ENCODE results near the gene GSG1L2.
A peak's percentile ranks its signal among the peaks of the same experiment; 100 is the strongest.
"Not testable (repeated sequence)": the region's sequence is repeated elsewhere in the genome, so short reads cannot be mapped to it uniquely, and the experiment has no call there.

Gene GSG1L2

DNA sequence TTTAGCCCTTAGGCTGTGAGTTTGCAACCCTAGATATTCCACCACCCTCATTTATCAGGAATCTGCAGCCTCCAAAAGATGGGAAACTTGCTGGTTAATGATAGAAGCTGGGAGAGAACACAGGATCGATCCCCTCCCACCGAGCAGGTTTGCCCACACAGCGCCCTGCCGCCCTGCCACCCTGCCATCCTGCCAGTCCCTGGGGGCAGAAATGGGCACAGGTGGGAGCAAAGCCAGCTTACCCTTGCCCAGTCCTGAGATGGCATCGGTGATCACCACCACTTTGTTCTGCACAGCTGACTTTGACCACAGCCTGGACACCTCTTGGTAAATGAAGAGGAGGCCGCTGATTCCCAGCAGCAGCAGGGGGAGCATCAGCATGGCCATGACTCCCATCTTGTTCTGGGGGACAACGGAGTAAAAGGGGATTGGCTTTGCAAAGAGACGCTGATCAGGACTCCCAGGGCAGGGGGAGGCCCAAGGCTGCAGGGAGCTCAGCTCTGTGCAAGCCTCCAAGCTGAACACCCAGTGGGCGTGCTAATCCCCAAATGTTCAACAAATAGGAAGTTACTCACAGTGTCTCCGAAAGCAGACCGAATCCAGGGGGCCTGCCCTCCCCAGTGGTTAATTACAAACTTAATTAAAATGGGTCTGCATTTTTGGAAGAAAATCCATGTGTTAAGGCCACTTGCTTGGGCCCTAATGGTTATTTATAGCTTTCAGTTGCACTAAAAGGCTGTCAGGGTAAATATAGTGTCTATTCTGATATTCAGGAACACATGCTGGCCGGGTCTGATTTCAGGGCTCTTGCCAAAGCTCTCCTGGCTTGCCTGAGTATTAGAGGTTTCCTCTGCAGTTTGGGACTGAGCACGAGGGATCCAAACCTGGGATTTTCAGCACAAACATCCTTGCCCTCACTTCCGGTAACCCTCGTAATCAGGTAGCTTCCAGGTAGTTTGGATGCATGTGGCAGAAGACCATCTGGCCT lies 30.7 kb downstream of the GSG1L2 start, which contains the start of gene DHRS7C:
DHRS7C (minus strand) TSS at position 704 of the 988 bp plus-strand sequence; CDS start at position 396, 308 bp downstream.
- peak in 2 of 56 donors; percentile 11 to 14 for DNase-seq

DNA sequence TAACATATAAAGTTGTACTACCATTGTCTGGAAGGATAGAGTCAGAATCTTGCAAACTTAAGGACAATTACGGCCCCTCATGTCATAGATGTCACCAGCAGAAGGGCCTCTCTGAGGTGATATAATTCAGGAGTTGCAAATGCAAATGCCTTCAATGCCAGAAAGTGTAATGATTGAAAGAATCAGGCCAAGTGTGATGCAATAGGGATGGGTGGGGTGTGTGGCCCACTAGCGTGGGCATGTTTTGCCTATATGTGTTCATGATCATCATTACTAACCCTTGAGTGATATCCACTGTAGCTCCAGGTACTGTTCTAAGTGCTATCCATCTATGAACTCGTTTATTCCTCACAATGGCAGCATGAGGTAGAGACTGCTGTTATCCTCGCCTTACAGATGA lies 31.6 kb downstream of the GSG1L2 start:
- DNase-seq, result no peak

DNA sequence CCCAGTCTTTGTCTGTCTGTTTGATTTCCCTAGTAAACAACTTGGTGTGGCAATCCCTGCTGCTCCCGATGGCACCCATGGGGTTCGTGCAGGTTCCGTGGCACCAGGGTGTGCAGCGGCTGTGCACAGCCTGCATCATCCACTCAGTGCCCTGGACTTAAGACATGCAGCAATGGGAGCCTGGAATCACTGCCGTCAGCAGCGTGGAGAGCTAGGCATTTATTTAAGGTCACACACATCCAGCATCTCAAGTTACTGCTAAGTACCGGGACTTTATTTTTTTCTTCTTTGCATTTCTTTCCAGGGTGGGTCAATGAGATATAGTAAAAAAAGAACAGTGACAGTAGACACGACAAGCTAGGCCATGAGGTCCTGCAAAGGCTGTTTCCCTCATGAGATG lies 33.3 kb downstream of the GSG1L2 start:
- no peak for DNase-seq

DNA sequence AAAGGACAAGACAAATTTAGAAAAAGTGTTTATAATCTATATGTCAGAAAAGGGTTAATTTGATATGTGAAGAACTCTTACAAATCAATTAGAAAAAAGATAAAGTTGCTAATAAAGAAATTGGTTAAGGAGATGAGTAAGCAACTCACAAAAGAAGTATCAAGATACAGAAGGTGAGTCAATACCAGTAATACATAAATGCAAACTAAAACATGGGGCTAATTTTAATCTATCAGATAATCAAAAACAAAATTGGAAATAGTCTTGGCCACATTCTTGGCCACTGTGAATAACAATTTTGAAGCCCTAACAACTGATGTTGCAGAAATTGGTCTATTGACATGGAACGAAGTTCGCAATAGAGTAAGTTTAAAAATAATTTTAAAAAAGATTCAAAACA lies 37.3 kb downstream of the GSG1L2 start:
- no peak for DNase-seq

DNA sequence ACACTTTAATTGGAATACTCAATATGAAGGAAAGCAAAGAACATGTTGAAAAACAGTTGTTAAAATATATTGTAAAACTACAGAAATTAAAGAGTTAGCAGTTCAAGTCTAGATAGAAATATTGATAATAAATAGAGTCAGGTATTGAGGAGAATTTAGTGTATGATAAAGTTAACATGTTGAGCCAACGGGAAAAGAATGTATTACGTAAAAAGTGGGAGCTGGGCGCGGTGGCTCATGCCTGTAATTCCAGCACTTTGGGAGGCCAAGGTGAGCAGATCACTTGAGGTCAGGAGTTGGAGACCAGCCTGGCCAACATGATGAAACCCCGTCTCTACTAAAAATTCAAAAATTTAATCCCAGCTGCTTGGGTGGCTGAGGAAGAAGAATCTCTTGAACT lies 38.4 kb downstream of the GSG1L2 start:
- DNase-seq, result not testable (repeated sequence)

DNA sequence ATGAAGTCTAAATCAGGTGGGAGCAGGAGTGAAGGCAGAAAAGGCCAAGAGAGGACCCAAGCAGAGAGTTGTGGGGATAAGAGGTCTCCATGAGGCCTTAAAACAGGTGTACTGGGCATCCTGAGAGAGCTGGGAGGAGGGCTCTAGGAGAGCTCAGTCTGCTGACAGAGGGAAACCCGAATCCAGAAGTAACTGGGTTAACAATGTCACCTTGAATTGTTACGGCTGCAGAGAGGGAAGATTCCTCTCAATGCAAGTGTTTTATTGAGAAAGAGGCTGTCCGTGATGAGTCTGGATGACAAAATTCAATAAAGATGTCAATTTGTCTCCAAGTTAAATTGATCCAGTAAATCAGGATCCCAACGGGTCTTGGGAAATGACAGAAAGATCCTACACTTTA lies 38.8 kb downstream of the GSG1L2 start:
- DNase-seq, result no peak

DNA sequence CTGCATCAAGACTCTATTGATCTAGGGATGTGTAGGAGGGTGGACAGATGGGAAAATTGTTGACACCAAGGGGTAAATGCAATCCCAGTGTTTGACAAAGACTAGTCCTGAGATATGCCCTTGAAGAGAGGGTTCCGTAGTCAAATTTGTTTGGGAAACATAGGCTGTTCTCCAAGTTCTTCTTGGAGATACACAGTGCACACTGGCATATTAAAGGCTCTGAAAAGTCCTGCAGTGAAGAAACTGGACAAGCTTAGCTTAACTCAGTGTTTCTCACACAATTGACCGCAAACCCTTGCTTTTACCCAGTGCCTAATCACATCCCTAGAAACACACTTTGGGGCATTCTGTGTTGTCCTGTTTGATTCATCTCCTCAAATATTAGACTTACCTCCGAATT lies 41.3 kb downstream of the GSG1L2 start:
- DNase-seq, result no peak

DNA sequence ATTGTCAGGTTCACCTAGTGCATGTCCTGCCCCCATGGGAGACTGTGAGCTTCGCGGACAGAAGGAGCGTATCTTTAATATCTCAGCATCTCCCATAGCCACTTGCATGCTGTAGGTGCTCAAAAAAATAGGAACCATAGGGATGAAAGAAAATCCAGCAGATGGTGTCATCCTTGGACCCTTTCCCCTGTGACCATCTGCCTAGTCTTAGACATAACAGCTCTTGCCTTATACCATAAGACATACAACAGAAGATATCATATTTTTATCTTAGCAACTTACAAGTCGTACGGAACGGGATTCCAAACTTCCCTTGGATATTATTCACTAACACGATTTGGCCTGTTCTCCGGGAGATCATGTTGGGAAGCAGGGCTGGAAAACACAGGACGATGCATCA lies 45.0 kb downstream of the GSG1L2 start:
- DNase-seq, result no peak

DNA sequence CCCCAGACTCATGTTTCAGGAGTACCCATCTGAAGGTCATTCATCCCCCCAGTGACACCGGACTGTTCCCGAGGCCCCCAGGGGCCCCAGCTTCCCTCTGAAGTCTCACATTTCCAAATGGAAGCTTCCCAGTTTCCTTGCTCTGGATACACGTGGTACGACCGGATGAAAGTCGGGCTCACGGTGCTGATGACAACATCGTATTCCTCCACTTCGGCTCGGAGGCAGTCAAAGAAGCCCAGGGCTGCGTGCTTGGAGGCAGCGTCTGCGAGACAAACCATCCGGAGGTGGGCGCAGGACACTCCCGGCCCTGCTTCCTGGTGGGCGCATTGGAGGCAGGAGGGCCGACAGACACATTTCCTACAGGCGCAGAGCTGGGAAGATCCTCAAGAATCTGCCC lies 49.2 kb downstream of the GSG1L2 start:
- DNase-seq, result no peak

DNA sequence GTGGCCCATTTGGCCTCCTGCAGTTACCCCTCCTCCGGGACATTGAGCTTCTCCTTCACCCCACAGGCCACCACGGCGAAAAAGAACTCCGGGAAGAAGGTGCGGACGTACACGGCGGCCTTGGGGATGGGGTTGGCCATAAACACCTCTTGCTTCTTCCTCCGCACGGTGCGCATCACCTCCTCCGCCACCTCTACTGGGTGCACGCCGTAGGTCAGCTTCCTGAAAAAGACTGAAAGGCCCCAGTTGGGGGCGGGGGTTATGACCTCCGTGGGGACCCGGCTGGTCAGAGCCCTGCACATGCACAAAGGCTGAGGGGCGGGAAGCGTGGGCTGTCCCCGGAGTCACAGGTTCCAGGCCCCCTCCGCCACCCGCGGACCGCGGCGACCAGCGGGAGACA lies 50.4 kb downstream of the GSG1L2 start:
- no peak for DNase-seq

DNA sequence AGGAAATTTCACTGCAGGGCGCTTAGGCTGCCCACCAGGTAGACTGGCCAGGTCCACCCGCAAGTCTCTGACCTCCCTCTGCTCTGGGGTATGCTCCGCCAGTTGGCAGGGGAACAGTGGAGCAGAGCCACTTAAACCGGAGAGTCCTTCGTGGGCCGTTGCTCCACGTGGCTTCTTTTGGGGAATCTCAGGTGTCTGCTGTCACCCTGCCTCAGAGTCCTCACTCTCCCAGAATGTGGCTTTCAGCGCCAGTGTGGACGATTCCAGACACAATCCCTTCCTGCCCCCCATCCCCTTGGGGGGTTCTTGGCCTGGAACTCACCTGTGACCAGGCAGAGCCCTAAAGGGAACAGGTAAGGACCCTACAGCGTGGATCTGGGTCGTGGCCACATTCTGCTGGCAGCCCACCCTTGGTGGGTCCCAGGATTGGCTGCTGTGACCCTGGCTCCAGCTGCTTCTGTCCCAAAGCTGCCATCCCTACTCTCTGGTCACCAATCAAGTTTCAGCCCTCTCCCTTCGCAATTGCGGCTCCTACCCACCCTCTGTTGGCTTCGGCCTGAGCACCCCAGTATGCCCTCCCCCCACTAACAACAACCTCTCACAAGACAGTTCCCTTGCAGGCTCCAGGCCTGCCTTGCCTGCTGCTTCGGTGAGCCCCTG lies 52.7 kb downstream of the GSG1L2 start:
- DNase-seq, result no peak

DNA sequence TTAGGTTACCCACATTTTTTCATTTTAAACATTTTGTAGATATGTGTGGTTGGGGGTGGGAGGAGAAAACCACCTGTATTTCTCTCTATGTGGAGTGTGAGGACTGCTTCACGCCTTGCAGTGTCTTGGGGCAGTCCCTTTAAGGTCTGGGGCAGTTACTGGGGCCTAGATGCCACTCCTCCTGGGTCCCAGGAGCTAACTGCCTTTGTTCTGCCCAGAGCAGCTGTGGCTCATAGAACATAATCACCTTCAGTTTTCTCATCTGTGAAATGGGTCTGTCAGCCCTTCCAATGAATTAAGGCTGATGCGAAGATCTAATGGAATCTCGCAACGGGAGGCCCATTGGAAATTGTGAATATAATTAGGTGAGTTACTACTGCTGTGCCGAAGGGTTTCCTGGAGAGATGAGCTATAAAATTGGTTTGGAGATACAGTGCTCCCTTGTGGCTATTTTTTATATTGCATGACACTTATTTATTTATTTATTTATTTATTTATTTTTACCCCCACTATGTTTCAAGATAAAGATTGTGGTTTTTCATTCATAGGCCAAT lies 53.4 kb downstream of the GSG1L2 start:
- DNase-seq, result peak in 1 of 56 donors; percentile 5

DNA sequence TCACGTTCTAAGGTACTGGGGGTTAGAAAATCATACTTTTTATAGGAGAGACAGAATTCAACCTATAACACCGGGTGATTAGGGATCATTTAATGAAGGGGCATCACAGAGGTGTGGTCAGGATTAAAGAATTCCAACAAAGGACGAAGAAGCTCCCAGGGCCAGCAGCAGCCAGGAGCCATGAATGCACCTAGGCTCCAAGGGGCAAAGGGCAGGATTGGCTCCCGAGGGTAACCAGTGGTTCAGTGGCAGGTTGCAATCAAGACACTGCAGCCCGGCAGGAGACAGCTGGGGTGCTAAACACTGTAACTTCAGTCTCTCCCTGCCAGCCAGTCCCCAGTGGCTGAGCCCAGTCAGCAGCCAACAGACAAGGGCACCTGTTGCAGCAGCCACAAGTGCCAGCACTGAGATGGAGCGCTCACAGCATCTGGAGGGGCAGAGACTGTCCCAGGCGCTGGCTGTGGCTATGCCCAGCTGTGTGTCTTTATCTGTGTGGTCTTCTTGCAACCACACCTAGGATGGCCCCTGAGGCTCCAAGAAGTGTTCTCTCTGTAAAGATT lies 54.4 kb downstream of the GSG1L2 start:
- no peak for DNase-seq

DNA sequence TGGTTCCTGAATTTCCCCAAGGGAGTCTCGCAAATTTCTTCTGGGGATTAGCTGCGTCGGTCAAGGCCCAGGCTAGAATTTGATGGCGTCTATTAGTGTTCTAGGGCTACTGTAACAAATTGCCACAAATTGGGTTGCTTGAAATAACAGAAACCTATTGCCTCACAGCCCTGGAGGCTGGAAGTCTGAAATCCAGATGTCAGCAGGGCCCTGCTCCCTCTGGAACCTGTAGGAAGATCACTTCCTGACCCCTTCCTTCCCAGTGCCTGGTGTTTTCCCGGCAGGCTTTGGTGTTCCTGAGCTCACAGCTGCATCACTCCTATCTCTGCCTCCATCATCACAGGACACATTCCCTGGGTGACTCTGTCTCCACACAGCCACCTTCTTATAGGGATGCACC lies 54.9 kb downstream of the GSG1L2 start:
- DNase-seq, result no peak

DNA sequence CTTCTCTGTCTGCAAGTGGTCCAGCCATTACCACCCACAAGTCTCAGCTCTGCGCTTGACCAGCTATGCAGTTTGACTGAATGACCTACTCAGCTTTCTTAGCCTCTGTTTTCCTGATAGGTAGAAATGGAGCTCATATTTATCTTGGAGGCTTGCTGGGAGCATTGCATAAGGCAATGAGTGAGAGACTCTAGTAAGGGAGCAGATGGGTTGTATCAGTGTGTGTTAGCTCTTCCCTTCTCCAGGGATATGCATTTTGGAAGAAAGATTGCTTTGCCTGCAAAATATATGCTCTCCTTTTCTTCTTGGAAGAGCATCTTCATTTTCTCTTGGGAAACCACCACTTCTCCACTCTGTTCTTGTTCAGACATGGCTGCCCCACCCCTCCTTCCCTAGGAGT lies 56.6 kb downstream of the GSG1L2 start:
- DNase-seq, result no peak

DNA sequence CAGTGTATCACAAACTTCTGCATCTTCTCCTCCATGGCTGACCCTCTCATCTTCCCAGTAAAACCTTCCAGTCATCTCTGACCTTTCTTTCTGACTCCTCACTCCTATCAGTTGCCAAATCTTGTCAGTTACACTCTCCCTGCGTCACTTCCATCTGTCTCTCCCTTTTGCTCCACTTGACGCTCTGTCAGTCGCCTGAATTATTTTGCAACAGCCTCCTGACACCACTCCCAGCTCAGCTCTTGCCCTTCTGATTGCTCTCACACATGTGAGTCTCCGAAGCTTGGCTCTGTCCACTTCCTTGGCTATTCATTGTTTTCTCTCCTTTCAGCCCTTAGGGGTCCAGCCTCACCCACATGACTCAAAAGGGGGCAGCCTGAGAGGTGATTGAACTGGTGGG lies 58.2 kb downstream of the GSG1L2 start:
- no peak for DNase-seq

DNA sequence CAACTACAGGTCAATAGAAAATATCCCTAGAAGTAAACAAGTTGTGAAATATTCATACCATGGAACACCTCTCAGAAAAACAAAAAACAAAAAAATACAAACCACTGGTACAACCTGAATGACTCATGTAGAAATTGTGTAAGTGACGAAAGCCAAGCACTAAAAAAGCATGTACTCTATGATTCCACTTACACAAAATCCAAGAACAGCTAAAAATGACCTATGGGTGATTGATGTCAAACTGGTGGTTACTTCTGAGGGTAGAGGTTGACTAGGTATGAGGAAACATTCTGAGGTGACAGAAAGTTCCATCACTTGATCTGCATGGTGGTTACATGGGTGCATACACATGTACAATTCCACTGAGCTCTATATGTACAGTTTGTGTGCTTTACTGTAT lies 61.6 kb downstream of the GSG1L2 start:
- DNase-seq, result no peak

DNA sequence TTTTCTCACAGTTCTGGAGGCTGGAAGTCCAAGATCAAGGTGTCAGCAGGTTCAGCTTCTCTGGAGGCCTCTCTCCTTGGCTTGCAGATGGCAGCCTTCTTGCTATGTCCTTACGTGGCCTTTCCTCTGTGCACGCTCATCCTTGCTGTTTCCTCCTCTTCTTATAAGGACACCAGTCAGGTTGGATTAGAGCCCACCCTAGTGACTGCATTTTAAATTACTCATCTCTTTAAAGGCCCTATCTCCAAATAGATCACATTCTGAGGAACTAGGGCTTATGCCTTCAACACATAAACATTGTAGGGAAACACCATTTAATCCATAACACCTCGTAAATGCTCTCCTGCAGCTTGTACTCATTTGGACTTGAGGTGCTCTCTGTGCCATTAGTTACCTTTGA lies 66.8 kb downstream of the GSG1L2 start:
- DNase-seq, result no peak
